ENCODE data around the gene PKNOX2. TPM values are rescaled to one million over a fixed set of nuclear protein-coding genes. Genes with fewer than 3 reads are reported as not detected.
A peak's percentile ranks its signal among the peaks of the same experiment; 100 is the strongest.

PKNOX2 gene
- total RNA-seq, 2 donors from 2014 or later = 4.0 to 6.9 TPM

DNA sequence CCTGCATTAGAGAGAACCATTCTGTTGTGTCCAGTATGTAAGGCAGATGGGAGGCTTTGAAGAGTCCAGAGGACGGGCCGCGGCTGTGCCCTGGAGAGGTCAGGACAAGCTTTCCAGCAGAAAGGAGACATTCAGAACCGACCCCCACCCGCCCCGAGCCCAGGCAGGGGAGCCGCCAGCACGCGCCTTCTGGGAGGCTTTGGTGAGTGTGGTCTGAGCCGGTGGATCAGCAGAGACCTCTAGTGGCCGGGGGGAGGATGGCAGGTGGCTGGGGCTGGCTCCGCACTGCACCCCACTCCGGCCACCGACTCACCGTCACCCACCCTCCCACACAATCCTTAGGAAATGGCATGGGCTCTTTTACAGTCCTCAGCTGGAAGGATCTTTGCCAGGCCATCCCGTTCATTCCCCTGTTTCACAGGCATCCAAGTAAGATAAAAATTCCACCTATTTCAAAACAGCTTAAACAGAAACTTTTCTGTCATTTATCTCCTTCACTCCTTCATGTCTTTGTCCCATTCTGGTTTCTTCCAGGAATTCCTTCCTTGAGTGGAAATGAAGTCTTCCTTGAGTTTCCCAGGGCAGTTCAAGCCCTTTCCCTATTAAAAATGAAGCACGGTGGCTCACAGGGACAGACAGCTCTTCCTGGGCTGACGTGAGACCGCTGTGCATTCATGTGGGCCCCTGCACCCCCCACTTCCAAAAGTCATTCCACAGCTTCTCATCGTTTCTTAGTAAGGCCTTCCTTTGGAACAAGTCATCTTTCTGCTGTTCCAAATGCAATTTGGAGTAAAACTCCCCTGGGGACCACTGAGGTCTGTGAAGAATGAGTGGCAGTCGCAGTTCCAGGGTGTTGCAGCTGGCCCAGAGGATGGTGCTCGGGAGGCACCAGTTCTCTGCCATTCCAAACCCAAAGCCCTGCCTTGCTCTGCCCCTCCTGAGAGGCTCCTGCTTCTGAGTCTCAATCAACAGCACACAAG is 240.6 kb downstream of the PKNOX2 start:
- no peaks in the 10 kb centered on the region for H3K36me3 ChIP-seq (ENCODE audit: control insufficient read depth, insufficient read depth, low read length)
- no peak overlapping the region for H3K9ac ChIP-seq (ENCODE audit: extremely low read depth, low read length, poor library complexity, severe bottlenecking)
- Mint-ChIP-seq H3K4me3 (no peak overlapping the region), H3K4me1 (peaks cover 37% of the 10 kb centered on the region), H3K27me3 (ENCODE audit: insufficient read depth) (peaks cover 66% of the 10 kb centered on the region), H3K36me3 (ENCODE audit: low read depth) (peaks cover 1% of the 10 kb centered on the region), H3K27ac (no peak overlapping the region), H3K9me3 (no peaks in the 10 kb centered on the region)
- TF ChIP-seq, protein P1, sequence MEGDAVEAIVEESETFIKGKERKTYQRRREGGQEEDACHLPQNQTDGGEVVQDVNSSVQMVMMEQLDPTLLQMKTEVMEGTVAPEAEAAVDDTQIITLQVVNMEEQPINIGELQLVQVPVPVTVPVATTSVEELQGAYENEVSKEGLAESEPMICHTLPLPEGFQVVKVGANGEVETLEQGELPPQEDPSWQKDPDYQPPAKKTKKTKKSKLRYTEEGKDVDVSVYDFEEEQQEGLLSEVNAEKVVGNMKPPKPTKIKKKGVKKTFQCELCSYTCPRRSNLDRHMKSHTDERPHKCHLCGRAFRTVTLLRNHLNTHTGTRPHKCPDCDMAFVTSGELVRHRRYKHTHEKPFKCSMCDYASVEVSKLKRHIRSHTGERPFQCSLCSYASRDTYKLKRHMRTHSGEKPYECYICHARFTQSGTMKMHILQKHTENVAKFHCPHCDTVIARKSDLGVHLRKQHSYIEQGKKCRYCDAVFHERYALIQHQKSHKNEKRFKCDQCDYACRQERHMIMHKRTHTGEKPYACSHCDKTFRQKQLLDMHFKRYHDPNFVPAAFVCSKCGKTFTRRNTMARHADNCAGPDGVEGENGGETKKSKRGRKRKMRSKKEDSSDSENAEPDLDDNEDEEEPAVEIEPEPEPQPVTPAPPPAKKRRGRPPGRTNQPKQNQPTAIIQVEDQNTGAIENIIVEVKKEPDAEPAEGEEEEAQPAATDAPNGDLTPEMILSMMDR (conservative IDR thresholded peaks at IDR 0.05) = peak; percentile 96
- H3K4me1 ChIP-seq (ENCODE audit: control insufficient read depth, insufficient read depth, low read length) = peaks cover 11% of the 10 kb centered on the region
- WGBS, 2 experiments (ENCODE audit: insufficient coverage in 1 of 2, insufficient read length in 1 of 2) = 32 to 36% methylated on average over 10 to 22 of the region's 22 CpGs
- no peaks in the 10 kb centered on the region for H3K9me3 ChIP-seq (ENCODE audit: control insufficient read depth, low read length)
- peak; percentile 94 for DNase-seq
- H3K4me3 ChIP-seq (ENCODE audit: low read length) = no peak overlapping the region
- H3K27me3 ChIP-seq (ENCODE audit: control insufficient read depth, insufficient read depth, low read length, poor library complexity, severe bottlenecking) = peaks cover 61% of the 10 kb centered on the region
- H3K27ac ChIP-seq (ENCODE audit: low read depth, low read length) = peak overlapping the region; percentile 58

DNA sequence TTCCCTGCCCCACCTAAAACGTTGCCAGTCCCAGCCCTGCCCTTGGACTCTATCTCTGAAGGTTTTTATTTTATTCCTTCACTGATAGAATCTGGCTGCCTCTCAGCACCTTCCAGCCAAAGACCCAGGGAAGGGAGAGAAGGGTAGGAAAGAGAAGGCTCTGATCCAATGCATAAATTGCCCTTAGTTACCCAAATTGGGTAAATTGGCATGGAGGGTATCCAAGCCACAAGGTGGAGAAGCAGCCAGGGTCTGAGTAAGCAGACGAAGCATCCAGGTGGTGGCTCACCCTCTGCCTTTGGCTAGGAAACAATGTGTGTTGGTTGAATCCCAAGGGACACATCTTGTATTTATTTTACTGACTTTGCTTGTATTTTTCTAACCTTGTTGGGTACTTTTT is 242.5 kb downstream of the PKNOX2 start:
- H3K4me1 ChIP-seq (ENCODE audit: control insufficient read depth, insufficient read depth, low read length) = peaks cover 7% of the 10 kb centered on the region
- peaks cover 33% of the 10 kb centered on the region for H3K4me1 Mint-ChIP-seq
- TF ChIP-seq, protein P1 (conservative IDR thresholded peaks at IDR 0.05) = no peak
- H3K27me3 ChIP-seq (ENCODE audit: control insufficient read depth, insufficient read depth, low read length, poor library complexity, severe bottlenecking) = peaks cover 69% of the 10 kb centered on the region
- 89 to 100% methylated on average over 1 to 2 of the region's 2 CpGs for WGBS, 2 experiments (ENCODE audit: insufficient coverage in 1 of 2, insufficient read length in 1 of 2)
- no peak overlapping the region for H3K27ac Mint-ChIP-seq
- no peak overlapping the region for H3K4me3 ChIP-seq (ENCODE audit: low read length)
- no peaks in the 10 kb centered on the region for H3K9me3 ChIP-seq (ENCODE audit: control insufficient read depth, low read length)
- H3K36me3 ChIP-seq (ENCODE audit: control insufficient read depth, insufficient read depth, low read length) = no peaks in the 10 kb centered on the region
- H3K27ac ChIP-seq (ENCODE audit: low read depth, low read length) = no peak overlapping the region
- peaks cover 1% of the 10 kb centered on the region for H3K36me3 Mint-ChIP-seq (ENCODE audit: low read depth)
- DNase-seq = no peak
- H3K4me3 Mint-ChIP-seq = no peak overlapping the region
- peaks cover 72% of the 10 kb centered on the region for H3K27me3 Mint-ChIP-seq (ENCODE audit: insufficient read depth)
- H3K9me3 Mint-ChIP-seq = no peaks in the 10 kb centered on the region
- no peak overlapping the region for H3K9ac ChIP-seq (ENCODE audit: extremely low read depth, low read length, poor library complexity, severe bottlenecking)

DNA sequence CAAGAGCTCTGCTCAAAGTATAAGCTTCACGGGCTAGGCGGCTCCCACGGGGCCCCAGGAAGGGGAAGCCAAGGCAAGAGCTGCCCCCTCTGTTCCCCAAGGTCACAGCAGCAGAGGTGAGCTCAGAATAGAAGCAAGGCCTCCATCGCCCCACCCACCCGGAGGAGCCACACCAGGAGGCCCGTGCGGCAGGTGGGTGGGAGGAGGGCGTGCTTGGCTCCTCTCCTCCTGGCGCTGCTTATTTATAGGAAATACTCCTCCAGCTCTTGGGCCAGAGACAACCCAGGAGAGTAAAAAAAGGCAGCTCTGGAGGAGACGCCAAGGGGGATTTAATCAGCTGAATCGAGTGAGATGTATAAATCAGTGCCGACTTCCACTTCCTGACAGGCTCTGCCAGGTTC is 243.8 kb downstream of the PKNOX2 start:
- TF ChIP-seq, protein P1 (conservative IDR thresholded peaks at IDR 0.05) = no peak
- WGBS, 2 experiments (ENCODE audit: insufficient coverage in 1 of 2, insufficient read length in 1 of 2) = 94 to 96% methylated on average over 8 to 12 of the region's 12 CpGs
- peaks cover 28% of the 10 kb centered on the region for H3K4me1 Mint-ChIP-seq

More for the DNA sequence above, 243.8 kb downstream of the PKNOX2 start:
- no peaks in the 10 kb centered on the region for H3K36me3 ChIP-seq (ENCODE audit: control insufficient read depth, insufficient read depth, low read length)
- no peak for DNase-seq
- H3K9ac ChIP-seq (ENCODE audit: extremely low read depth, low read length, poor library complexity, severe bottlenecking) = no peak overlapping the region
- H3K4me3 ChIP-seq (ENCODE audit: low read length) = no peak overlapping the region
- no peaks in the 10 kb centered on the region for H3K9me3 ChIP-seq (ENCODE audit: control insufficient read depth, low read length)
- no peak overlapping the region for H3K27ac Mint-ChIP-seq
- H3K4me1 ChIP-seq (ENCODE audit: control insufficient read depth, insufficient read depth, low read length) = peaks cover 3% of the 10 kb centered on the region
- H3K9me3 Mint-ChIP-seq = no peaks in the 10 kb centered on the region
- H3K4me3 Mint-ChIP-seq = no peak overlapping the region
- H3K27me3 ChIP-seq (ENCODE audit: control insufficient read depth, insufficient read depth, low read length, poor library complexity, severe bottlenecking) = peaks cover 82% of the 10 kb centered on the region
- H3K27me3 Mint-ChIP-seq (ENCODE audit: insufficient read depth) = peaks cover 76% of the 10 kb centered on the region
- peaks cover 3% of the 10 kb centered on the region for H3K36me3 Mint-ChIP-seq (ENCODE audit: low read depth)
- H3K27ac ChIP-seq (ENCODE audit: low read depth, low read length) = no peak overlapping the region

Measured in endodermal cell (in vitro differentiated cells).